Natural killer cell treated with Interleukin-12 subunit alpha and Interleukin-12 subunit beta and Interleukin-15 and Interleukin-18, amount 100 ng/mL, for 72 hours (primary cell): ENCODE results near the gene ADRA1B. TPM values are rescaled to one million over a fixed set of nuclear protein-coding genes. Genes with fewer than 3 reads are reported as not detected.
"Not testable (repeated sequence)": the region's sequence is repeated elsewhere in the genome, so short reads cannot be mapped to it uniquely, and the experiment has no call there.

Experiments
- ATAC-seq, 2 donors: fragments of 150-1000 bp; cut with Tn5 transposase in 1 of 2; sonication (Bioruptor Pico), chemical (Tn5 transposase) in 1 of 2; 2 replicates each; pipeline ENCODE4 v1.10.0; 2021
- DNase-seq: peaks from one replicate; pipeline ENCODE4 v3.0.0; 2022; ENCODE audit warnings: low spot score
- H3K27ac Mint-ChIP-seq, 2 donors: 1 replicate in 1 of 2; 2 replicates in 1 of 2; pipeline ENCODE4 v1.8.0; 2022; ENCODE audit warnings: mixed read lengths in 2 of 2, mild to moderate bottlenecking in 1 of 2, moderate library complexity in 1 of 2
- H3K27me3 Mint-ChIP-seq, 2 donors: 1 replicate in 1 of 2; 2 replicates in 1 of 2; pipeline ENCODE4 v1.8.0; 2022; ENCODE audit warnings: mixed read lengths in 2 of 2
- H3K36me3 Mint-ChIP-seq: one replicate; pipeline ENCODE4 v1.8.0; 2022; ENCODE audit warnings: mixed read lengths
- H3K4me1 Mint-ChIP-seq, 2 donors: 1 replicate in 1 of 2; 2 replicates in 1 of 2; pipeline ENCODE4 v1.8.0; 2022; ENCODE audit warnings: low read depth in 2 of 2, mixed read lengths in 2 of 2, mild to moderate bottlenecking in 1 of 2
- H3K4me3 Mint-ChIP-seq: one replicate; pipeline ENCODE4 v1.8.0; 2022; ENCODE audit warnings: mixed read lengths
- H3K9me3 Mint-ChIP-seq: 2 replicates; pipeline ENCODE4 v1.8.0; 2022; ENCODE audit warnings: mixed read lengths
- total RNA-seq, 2 donors: library from RNA; stranded (reverse); gene quantifications; one replicate each; pipeline ENCODE4 v1.2.3, GENCODE V29; 2022

Gene ADRA1B
- total RNA-seq, 2 donors from 2014 or later, result not detected

DNA sequence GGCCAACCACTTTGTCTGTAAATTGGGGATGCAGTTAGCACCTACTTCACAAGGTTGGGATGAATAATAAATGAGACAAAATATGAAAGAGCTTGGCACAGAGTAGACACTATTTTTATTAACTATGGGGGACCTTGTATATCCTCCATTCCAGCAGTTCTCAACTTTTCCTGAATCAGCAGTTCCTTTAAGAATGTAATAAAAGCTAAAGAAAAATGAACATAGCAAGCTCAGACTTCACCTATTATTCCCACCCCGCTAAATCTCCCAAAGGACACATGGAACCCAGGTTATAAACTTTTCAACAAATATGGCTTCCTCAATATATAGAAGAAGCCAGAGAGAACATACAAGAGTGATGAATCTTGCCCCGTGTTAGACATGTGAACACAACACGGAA, 60.6 kb downstream of the ADRA1B start:
- Mint-ChIP-seq H3K9me3 (no peaks in the 10 kb centered on the region), H3K27me3 (peaks cover 40 to 57% of the 10 kb centered on the region in 2 donors), H3K27ac (no peak overlapping the region), H3K36me3 (no peaks in the 10 kb centered on the region), H3K4me1 (peaks cover 0 to 7% of the 10 kb centered on the region in 2 donors), H3K4me3 (no peak overlapping the region)
- DNase-seq, result no peak
- ATAC-seq, result no peak

GRCh38 chr5:159978358-159978757, 62.1 kb downstream of the ADRA1B start:
- Mint-ChIP-seq H3K4me1 (no peaks in the 10 kb centered on the region), H3K27me3 (peaks cover 33 to 48% of the 10 kb centered on the region in 2 donors), H3K4me3 (no peak overlapping the region), H3K9me3 (no peaks in the 10 kb centered on the region), H3K36me3 (no peaks in the 10 kb centered on the region), H3K27ac (no peak overlapping the region)
- ATAC-seq (peak in 1 of 2 donors; percentile 51), DNase-seq (no peak)

GRCh38 chr5:159982421-159983173, 66.3 kb downstream of the ADRA1B start:
- no peak for ATAC-seq
- DNase-seq, result no peak
- no peaks in the 10 kb centered on the region for H3K36me3 Mint-ChIP-seq
- H3K27ac Mint-ChIP-seq, result no peak overlapping the region
- no peaks in the 10 kb centered on the region for H3K4me1 Mint-ChIP-seq
- H3K9me3 Mint-ChIP-seq, result no peaks in the 10 kb centered on the region
- H3K27me3 Mint-ChIP-seq, result peaks cover 38 to 54% of the 10 kb centered on the region in 2 donors
- no peak overlapping the region for H3K4me3 Mint-ChIP-seq

DNA sequence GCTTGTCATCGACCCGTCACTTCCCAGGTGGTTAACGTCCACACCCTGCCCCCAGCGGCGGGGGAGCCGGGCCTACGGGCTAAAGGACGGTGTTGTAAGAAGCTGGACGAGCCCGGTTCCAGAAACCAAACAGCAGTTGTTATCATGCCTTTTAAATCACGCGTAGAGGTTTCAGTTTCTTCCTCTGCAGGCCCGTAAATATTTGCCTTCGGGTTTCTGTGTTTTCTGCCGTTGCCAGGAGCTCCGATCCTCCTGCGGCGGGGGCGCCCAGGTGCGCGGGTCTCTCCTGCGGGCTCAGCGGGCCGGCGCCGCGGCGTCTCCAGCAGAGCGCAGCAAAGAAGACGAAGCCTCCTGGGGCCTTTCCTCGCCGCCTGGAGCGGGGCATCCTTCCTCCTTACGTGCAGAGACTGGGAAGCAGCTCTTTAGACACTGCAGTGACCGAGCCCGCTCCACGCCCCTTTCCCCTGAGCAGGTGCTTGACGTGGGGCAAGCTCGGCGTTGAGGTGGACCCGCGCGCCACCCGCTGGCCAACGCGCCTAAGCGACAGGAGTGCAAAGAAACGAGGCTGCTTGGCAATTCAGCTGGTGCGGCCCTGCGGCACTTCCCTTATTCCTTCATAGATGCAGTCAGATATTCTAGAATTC, 70.9 kb downstream of the ADRA1B start:
- peaks cover 43 to 59% of the 10 kb centered on the region in 2 donors for H3K27me3 Mint-ChIP-seq
- no peaks in the 10 kb centered on the region for H3K9me3 Mint-ChIP-seq
- no peak overlapping the region for H3K4me3 Mint-ChIP-seq
- no peaks in the 10 kb centered on the region for H3K36me3 Mint-ChIP-seq
- DNase-seq (peak; percentile 68), ATAC-seq (peak; percentile 72 to 84)
- H3K4me1 Mint-ChIP-seq, result no peaks in the 10 kb centered on the region
- H3K27ac Mint-ChIP-seq, result no peak overlapping the region

GRCh38 chr5:159990506-159990905, 74.2 kb downstream of the ADRA1B start:
- peaks cover 4% of the 10 kb centered on the region for H3K36me3 Mint-ChIP-seq
- DNase-seq (no peak), ATAC-seq (no peak)
- H3K4me3 Mint-ChIP-seq, result no peak overlapping the region
- peaks cover 3% of the 10 kb centered on the region for H3K9me3 Mint-ChIP-seq
- H3K27me3 Mint-ChIP-seq, result peaks cover 34 to 44% of the 10 kb centered on the region in 2 donors
- H3K27ac Mint-ChIP-seq, result no peak overlapping the region
- H3K4me1 Mint-ChIP-seq, result no peaks in the 10 kb centered on the region

DNA sequence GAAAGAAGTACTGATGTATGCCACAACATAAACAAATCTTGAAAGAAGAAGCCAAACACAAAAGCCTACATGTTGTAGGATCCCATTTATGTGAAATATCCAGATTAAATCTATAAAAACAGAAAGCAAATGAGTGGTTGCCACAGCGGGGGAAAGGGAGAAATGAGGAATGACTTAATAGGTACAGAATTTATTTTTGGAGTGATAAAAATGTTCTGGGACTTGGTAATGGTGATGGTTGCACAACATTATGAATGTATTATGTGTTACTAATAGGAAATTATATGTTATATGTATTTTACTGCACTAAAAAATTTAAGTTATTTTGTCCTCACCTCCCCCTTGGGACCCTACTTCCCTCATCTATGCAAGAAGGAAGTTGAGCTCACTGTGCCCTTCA, 76.3 kb downstream of the ADRA1B start:
- DNase-seq, result no peak
- Mint-ChIP-seq H3K27me3 (peaks cover 29 to 39% of the 10 kb centered on the region in 2 donors), H3K27ac (no peak overlapping the region), H3K9me3 (peaks cover 3% of the 10 kb centered on the region), H3K4me3 (no peak overlapping the region), H3K36me3 (peaks cover 4% of the 10 kb centered on the region), H3K4me1 (no peaks in the 10 kb centered on the region)
- ATAC-seq, result no peak

- ATAC-seq (no peak), DNase-seq (no peak)
- Mint-ChIP-seq H3K4me1 (no peaks in the 10 kb centered on the region), H3K27me3 (peaks cover 23 to 33% of the 10 kb centered on the region in 2 donors), H3K9me3 (peaks cover 3% of the 10 kb centered on the region), H3K4me3 (no peak overlapping the region), H3K27ac (no peak overlapping the region), H3K36me3 (peaks cover 4% of the 10 kb centered on the region)
These were observed 76.9 kb downstream of the ADRA1B start for GRCh38 chr5:159993194-159993593.

- no peak for ATAC-seq
- peaks cover 15 to 23% of the 10 kb centered on the region in 2 donors for H3K27me3 Mint-ChIP-seq
- peaks cover 4% of the 10 kb centered on the region for H3K36me3 Mint-ChIP-seq
- no peak overlapping the region for H3K27ac Mint-ChIP-seq
- no peak overlapping the region for H3K4me3 Mint-ChIP-seq
- no peak for DNase-seq
- H3K4me1 Mint-ChIP-seq, result no peaks in the 10 kb centered on the region
- peaks cover 3% of the 10 kb centered on the region for H3K9me3 Mint-ChIP-seq
These were observed 79.6 kb downstream of the ADRA1B start for GRCh38 chr5:159995907-159996306.

GRCh38 chr5:160001457-160001856, 85.2 kb downstream of the ADRA1B start:
- ATAC-seq (no peak), DNase-seq (no peak)
- no peaks in the 10 kb centered on the region for H3K36me3 Mint-ChIP-seq
- H3K4me1 Mint-ChIP-seq, result no peaks in the 10 kb centered on the region
- no peak overlapping the region for H3K4me3 Mint-ChIP-seq
- H3K9me3 Mint-ChIP-seq, result no peaks in the 10 kb centered on the region
- peaks cover 13 to 26% of the 10 kb centered on the region in 2 donors for H3K27me3 Mint-ChIP-seq
- no peak overlapping the region for H3K27ac Mint-ChIP-seq

DNA sequence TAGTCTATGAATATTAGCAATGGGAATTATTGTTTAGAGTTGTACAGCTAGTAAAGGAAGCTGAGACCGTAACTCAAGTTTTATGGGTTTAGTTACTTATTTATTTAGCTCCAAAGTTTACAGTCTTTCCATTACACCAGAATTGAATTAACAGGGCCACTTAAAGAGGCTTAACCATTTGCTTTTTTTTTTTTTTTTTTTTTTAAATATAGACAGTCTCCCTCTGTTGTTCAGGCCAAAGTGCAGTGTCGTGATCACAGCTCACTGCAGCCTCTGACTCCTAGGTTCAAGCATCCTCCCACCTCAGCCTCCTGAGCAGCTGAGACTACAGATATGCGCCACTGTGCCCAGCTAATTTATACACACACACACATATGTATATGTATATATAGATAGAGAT, 91.2 kb downstream of the ADRA1B start:
- Mint-ChIP-seq H3K4me3 (no peak overlapping the region), H3K36me3 (peaks cover 12% of the 10 kb centered on the region), H3K27ac (no peak overlapping the region), H3K4me1 (peaks cover 23 to 25% of the 10 kb centered on the region in 2 donors), H3K9me3 (no peaks in the 10 kb centered on the region), H3K27me3 (peaks cover 3 to 7% of the 10 kb centered on the region in 2 donors)
- ATAC-seq (no peak), DNase-seq (no peak)

- Mint-ChIP-seq H3K4me3 (peak overlapping the region; percentile 93), H3K36me3 (peaks cover 12% of the 10 kb centered on the region), H3K4me1 (peaks cover 23 to 25% of the 10 kb centered on the region in 2 donors), H3K27ac (peak overlapping the region; percentile 78 to 93)
- not testable (repeated sequence) for H3K9me3 Mint-ChIP-seq, DNase-seq, H3K27me3 Mint-ChIP-seq, ATAC-seq
These were observed 92.2 kb downstream of the ADRA1B start for GRCh38 chr5:160008529-160008876.

DNA sequence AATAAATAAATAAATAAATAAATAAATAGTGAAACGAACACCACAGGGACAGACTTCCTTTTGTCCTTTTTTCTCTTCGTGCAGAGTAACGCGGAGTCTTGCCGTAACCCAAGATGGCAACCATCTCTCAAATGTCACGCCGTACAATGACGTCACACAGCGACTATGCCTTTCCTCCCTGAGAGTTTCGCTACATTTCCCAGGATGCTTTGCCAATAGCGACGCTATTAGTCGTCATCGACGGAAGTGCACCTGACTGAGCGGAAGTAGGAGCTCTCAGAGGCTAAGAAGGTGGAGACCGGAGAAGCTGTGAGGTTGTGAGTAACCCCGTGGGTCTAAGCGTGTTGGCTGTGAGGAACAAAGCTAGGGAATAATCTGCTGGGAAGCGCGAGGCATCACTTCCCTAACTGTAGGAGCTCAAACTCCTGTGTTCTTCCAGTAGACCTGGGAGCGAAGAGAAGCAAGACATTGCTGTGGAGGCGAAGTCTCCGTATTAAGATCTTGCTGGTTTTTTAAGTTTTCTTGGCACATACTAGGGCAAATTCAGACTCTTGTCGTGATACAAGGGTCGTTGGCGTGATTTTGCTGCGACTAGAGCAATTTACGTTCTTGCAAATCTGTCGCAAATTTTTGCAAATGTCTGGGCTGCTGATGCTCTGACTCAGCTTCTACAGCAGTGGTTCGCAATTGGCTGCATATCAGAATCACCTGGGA, 92.8 kb downstream of the ADRA1B start, which contains the start of gene TTC1:
Gene TTC1 (plus strand): TSS at position 263 of the 714 bp plus-strand sequence. CDS start 1,390 bp downstream, outside the sequence.
- Mint-ChIP-seq H3K27ac (peak within 1 kb of the TSS; percentile 78 to 93), H3K27me3 (no peaks in the 10 kb centered on the region), H3K36me3 (peaks cover 12% of the 10 kb centered on the region), H3K4me3 (peak within 1 kb of the TSS; percentile 93), H3K4me1 (peaks cover 23 to 25% of the 10 kb centered on the region in 2 donors), H3K9me3 (no peaks in the 10 kb centered on the region)
- ATAC-seq (peak; percentile 99), DNase-seq (peak; percentile 92)

DNA sequence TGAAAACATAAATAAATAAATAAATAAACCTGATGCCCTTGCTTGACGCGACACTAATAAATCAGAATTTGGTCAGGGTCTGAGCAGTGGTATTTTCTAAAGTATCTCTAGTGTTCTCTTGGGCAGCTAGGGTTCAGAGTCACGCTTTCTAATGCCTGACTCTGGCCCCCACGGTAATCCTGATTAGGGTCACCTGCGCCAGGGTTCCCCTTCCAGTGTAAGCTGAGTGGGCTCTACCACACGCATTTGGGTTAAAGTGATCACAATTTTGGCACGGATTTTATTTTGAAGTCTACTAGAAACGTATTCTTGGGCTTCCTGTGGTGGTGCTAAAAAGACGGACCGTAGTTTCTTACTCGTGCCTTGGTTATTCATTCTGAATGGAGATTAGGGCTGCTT, 93.3 kb downstream of the ADRA1B start:
- Mint-ChIP-seq H3K27me3 (no peaks in the 10 kb centered on the region), H3K9me3 (no peaks in the 10 kb centered on the region), H3K4me1 (peaks cover 23 to 25% of the 10 kb centered on the region in 2 donors), H3K27ac (peak overlapping the region; percentile 78 to 93), H3K36me3 (peaks cover 12% of the 10 kb centered on the region), H3K4me3 (peak overlapping the region; percentile 93)
- DNase-seq (no peak), ATAC-seq (peak in 1 of 2 donors; percentile 1)

GRCh38 chr5:160011471-160011870, 95.2 kb downstream of the ADRA1B start:
- no peaks in the 10 kb centered on the region for H3K27me3 Mint-ChIP-seq
- peaks cover 23 to 25% of the 10 kb centered on the region in 2 donors for H3K4me1 Mint-ChIP-seq
- peaks cover 12% of the 10 kb centered on the region for H3K36me3 Mint-ChIP-seq
- DNase-seq (no peak), ATAC-seq (no peak)
- no peaks in the 10 kb centered on the region for H3K9me3 Mint-ChIP-seq
- H3K4me3 Mint-ChIP-seq, result peak overlapping the region; percentile 93
- H3K27ac Mint-ChIP-seq, result peak overlapping the region; percentile 78 to 93
